GM12872 (cell line): Measurements from ENCODE around the gene TOMM34.

Experiments
- CTCF ChIP-seq: IDR thresholded peaks from 3 replicates; pipeline ENCODE4 v1.5.1; 2011; ENCODE audit warnings: low read depth, mild to moderate bottlenecking, low read length, moderate library complexity; ENCODE audit not compliant: insufficient read depth

The TOMM34 gene

GRCh38 chr20:44912189-44912588, 48.0 kb downstream of the TOMM34 start:
- no peak for TF ChIP-seq CTCF

GRCh38 chr20:44911264-44911921, 48.8 kb downstream of the TOMM34 start:
- TF ChIP-seq CTCF = peak; percentile 80

GRCh38 chr20:44910690-44911262, 49.4 kb downstream of the TOMM34 start:
- no peak for TF ChIP-seq CTCF

- no peak for TF ChIP-seq CTCF
These were observed 50.1 kb downstream of the TOMM34 start, which contains the start of gene PABPC1L for GRCh38 chr20:44909872-44910689. TSS of gene PABPC1L (plus strand) at chr20:44910060. CDS start at chr20:44910144, 84 bp downstream.

GRCh38 chr20:44908987-44909871, 51.0 kb downstream of the TOMM34 start:
- no peak for TF ChIP-seq CTCF

GRCh38 chr20:44904377-44904776, 55.8 kb downstream of the TOMM34 start:
- no peak for TF ChIP-seq CTCF
